BJ (cell line): ENCODE data around the gene SARDH. TPM values are rescaled to one million over a fixed set of nuclear protein-coding genes. Genes with fewer than 3 reads are reported as not detected.

Experiments used
- CTCF ChIA-PET: fragments of 350-600 bp; formaldehyde crosslinking; extraction: SDS; loops from one replicate; lab custom pipeline; 2021; ENCODE audit warnings: antibody characterized with exemption, inconsistent platforms; lab: Yijun Ruan, JAX
- POLR2A ChIA-PET: fragments of 300-600 bp; sonication (Branson Sonifier 250); formaldehyde crosslinking; extraction: SDS; loops from one replicate; lab custom pipeline; 2021; ENCODE audit warnings: antibody characterized with exemption; lab: Charles Lee
- DNase-seq: peaks from one replicate; pipeline ENCODE4 v3.0.0-alpha.2; 2011; ENCODE audit warnings: low read depth
- H3K27me3 ChIP-seq: 2 replicates; pipeline ENCODE4 v1.6.0; 2011; ENCODE audit warnings: low read length; ENCODE audit not compliant: control insufficient read depth, insufficient read depth
- H3K36me3 ChIP-seq: 2 replicates; pipeline ENCODE4 v1.5.1; 2011; ENCODE audit warnings: low read length; ENCODE audit not compliant: control insufficient read depth, insufficient read depth
- H3K4me3 ChIP-seq: 2 replicates; pipeline ENCODE4 v1.5.1; 2011; ENCODE audit warnings: low read depth, mild to moderate bottlenecking, control low read depth, low read length
- polyA plus RNA-seq: library from polyadenylated mRNA; depleted of rRNA; stranded (reverse); fragments of >200 nt; gene quantifications from 2 replicates; pipeline ENCODE4 v1.2.3, GENCODE V29; 2011
- TF ChIP-seq, protein P1 (sequence below): IDR thresholded peaks from 2 replicates; pipeline ENCODE4 v1.5.1; 2011; ENCODE audit warnings: low read depth, mild to moderate bottlenecking, control low read depth, inconsistent platforms, low read length, moderate library complexity; ENCODE audit not compliant: insufficient read depth

The SARDH gene
- polyA plus RNA-seq, 1 experiment, result 0.53 TPM

- Histone ChIP-seq H3K36me3 (peaks cover 23% of the 10 kb centered on the region), H3K27me3 (no peaks in the 10 kb centered on the region), H3K4me3 (no peak overlapping the region)
- no peak for DNase-seq
- CTCF ChIA-PET, result interaction anchor here (6.2 kb wide), 1 partner anchor 216 kb away, joined by 140 read pairs; no protein-coding TSS in a partner anchor
- TF ChIP-seq, protein P1, sequence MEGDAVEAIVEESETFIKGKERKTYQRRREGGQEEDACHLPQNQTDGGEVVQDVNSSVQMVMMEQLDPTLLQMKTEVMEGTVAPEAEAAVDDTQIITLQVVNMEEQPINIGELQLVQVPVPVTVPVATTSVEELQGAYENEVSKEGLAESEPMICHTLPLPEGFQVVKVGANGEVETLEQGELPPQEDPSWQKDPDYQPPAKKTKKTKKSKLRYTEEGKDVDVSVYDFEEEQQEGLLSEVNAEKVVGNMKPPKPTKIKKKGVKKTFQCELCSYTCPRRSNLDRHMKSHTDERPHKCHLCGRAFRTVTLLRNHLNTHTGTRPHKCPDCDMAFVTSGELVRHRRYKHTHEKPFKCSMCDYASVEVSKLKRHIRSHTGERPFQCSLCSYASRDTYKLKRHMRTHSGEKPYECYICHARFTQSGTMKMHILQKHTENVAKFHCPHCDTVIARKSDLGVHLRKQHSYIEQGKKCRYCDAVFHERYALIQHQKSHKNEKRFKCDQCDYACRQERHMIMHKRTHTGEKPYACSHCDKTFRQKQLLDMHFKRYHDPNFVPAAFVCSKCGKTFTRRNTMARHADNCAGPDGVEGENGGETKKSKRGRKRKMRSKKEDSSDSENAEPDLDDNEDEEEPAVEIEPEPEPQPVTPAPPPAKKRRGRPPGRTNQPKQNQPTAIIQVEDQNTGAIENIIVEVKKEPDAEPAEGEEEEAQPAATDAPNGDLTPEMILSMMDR, result no peak
- POLR2A ChIA-PET, result no interaction called here
Measured at GRCh38 chr9:133779081-133779480, 40.9 kb upstream of the SARDH start.

- no peaks in the 10 kb centered on the region for H3K27me3 ChIP-seq
- DNase-seq, result no peak
Measured at GRCh38 chr9:133778336-133779013, 40.3 kb upstream of the SARDH start.

GRCh38 chr9:133777871-133778270 is 39.7 kb upstream of the SARDH start:
- no peaks in the 10 kb centered on the region for H3K27me3 ChIP-seq
- no peak overlapping the region for H3K4me3 ChIP-seq
- TF ChIP-seq, protein P1, result no peak
- DNase-seq, result no peak
- CTCF ChIA-PET, result interaction anchor here (6.2 kb wide), 1 partner anchor 217 kb away, joined by 140 read pairs; no protein-coding TSS in a partner anchor
- peaks cover 23% of the 10 kb centered on the region for H3K36me3 ChIP-seq
- POLR2A ChIA-PET, result no interaction called here

More at GRCh38 chr9:133778336-133779013, 40.3 kb upstream of the SARDH start:
- CTCF ChIA-PET, result interaction anchor here (6.2 kb wide), 1 partner anchor 217 kb away, joined by 140 read pairs; no protein-coding TSS in a partner anchor
- Histone ChIP-seq H3K36me3 (peaks cover 23% of the 10 kb centered on the region), H3K4me3 (no peak overlapping the region)
- TF ChIP-seq, protein P1, result no peak
- POLR2A ChIA-PET, result no interaction called here

DNA sequence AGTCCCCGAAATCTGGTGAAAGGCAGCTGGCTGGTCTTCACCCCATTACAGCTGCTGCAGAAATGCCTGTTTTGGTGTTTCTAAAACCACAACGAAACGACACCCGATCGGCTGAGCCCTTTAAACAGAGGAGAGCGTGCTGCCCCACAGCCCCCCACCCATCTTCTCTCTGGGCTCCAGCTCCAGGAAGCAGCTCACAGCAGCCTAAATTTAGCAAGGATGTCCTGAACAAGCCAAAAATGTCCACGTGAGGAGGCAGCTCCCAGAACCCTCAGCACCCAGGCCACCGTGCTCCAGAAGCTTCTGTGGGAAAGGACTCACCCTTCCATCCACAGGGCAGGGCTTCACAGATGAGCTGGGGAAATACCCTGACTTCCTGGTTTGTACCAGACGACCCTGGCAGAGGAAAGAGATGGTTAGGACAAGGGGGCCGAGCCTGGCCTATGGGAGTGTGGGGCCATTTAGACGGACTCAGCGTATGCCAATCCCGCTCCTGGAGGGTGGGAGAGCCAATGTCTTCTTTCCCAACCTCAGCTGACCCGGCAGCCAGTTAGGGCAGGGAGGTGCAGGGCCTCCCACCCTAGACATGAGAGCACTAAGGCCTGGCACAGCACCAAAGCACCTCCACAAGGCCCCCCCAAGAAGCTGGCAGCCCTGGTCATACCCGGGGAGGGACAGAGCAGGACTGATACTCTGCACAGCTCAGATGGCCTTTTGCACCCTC is 39.1 kb upstream of the SARDH start:
- Histone ChIP-seq H3K36me3 (peaks cover 23% of the 10 kb centered on the region), H3K27me3 (no peaks in the 10 kb centered on the region), H3K4me3 (no peak overlapping the region)
- ChIA-PET CTCF (interaction anchor here (4.1 to 6.2 kb wide), 2 partner anchors 217 to 218 kb away, joined by 21 to 140 read pairs; no protein-coding TSS in a partner anchor), POLR2A (no interaction called here)
- TF ChIP-seq, protein P1, result no peak
- no peak for DNase-seq
